HEK293 (cell line): Measurements from ENCODE around the gene PYGM.

ENCODE experiments used
- CTCF ChIA-PET: fragments of 350-600 bp; formaldehyde crosslinking; extraction: SDS; loops from one replicate; lab custom pipeline; 2021; ENCODE audit warnings: antibody characterized with exemption; lab: Yijun Ruan, JAX
- POLR2A ChIA-PET: fragments of 300-600 bp; formaldehyde crosslinking; extraction: SDS; loops from one replicate; lab custom pipeline; 2020; ENCODE audit warnings: antibody characterized with exemption, inconsistent platforms; lab: Yijun Ruan, JAX
- H3K27ac ChIP-seq: fragments of 200-500 bp; sonication (Bioruptor generic); 2 replicates; pipeline ENCODE4 v1.5.1; 2014; ENCODE audit warnings: low read depth, low read length, control low read depth, inconsistent platforms; ENCODE audit errors: extremely low read depth
- H3K36me3 ChIP-seq, 2 experiments: fragments of 200-500 bp in 1 of 2; sonication (Bioruptor generic) in 1 of 2; 1 replicate in 1 of 2; 2 replicates in 1 of 2; pipeline ENCODE4 v1.5.1; 2014 to 2017; ENCODE audit warnings: inconsistent platforms in 2 of 2, low read length in 2 of 2; ENCODE audit not compliant: control insufficient read depth in 2 of 2, insufficient read depth in 1 of 2
- H3K4me1 ChIP-seq: fragments of 200-500 bp; sonication (Bioruptor generic); 2 replicates; pipeline ENCODE4 v1.5.1; 2014; ENCODE audit warnings: mild to moderate bottlenecking, low read length, inconsistent platforms; ENCODE audit not compliant: control insufficient read depth, insufficient read depth
- H3K4me3 ChIP-seq: 2 replicates; pipeline ENCODE4 v1.5.1; 2011; ENCODE audit warnings: low read depth, mild to moderate bottlenecking, control low read depth, low read length, moderate library complexity
- H3K9me3 ChIP-seq: fragments of 200-500 bp; sonication (Bioruptor generic); 2 replicates; pipeline ENCODE4 v1.5.1; 2014; ENCODE audit warnings: low read depth, low read length, inconsistent platforms; ENCODE audit not compliant: control insufficient read depth, insufficient read depth
- BCL11B ChIP-seq: fragments of 450-650 bp; formaldehyde crosslinking; IDR thresholded peaks from 2 replicates; pipeline ENCODE4 v1.5.1; 2016; ENCODE audit warnings: low read depth, missing biosample characterization, missing genetic modification characterization
- KLF1 ChIP-seq: fragments of 450-650 bp; formaldehyde crosslinking; IDR thresholded peaks from 2 replicates; pipeline ENCODE4 v1.5.1; 2016; ENCODE audit warnings: missing biosample characterization, missing genetic modification characterization
- KLF7 ChIP-seq: fragments of 450-650 bp; formaldehyde crosslinking; IDR thresholded peaks from 2 replicates; pipeline ENCODE4 v1.5.1; 2016; ENCODE audit warnings: missing biosample characterization, missing genetic modification characterization, borderline replicate concordance
- SP3 ChIP-seq: fragments of 450-650 bp; formaldehyde crosslinking; IDR thresholded peaks from 2 replicates; pipeline ENCODE4 v1.5.1; 2016; ENCODE audit warnings: missing biosample characterization, missing genetic modification characterization
- ZBTB7A ChIP-seq: fragments of 450-650 bp; formaldehyde crosslinking; IDR thresholded peaks from 2 replicates; pipeline ENCODE4 v1.5.1; 2016; ENCODE audit warnings: low read depth, missing biosample characterization, missing genetic modification characterization
- ZNF10 ChIP-seq: fragments of 450-650 bp; formaldehyde crosslinking; IDR thresholded peaks from 2 replicates; pipeline ENCODE4 v1.5.1; 2017; ENCODE audit warnings: missing biosample characterization, missing genetic modification characterization
- ZNF112 ChIP-seq: fragments of 450-650 bp; formaldehyde crosslinking; IDR thresholded peaks from 2 replicates; pipeline ENCODE4 v1.5.0; 2017; ENCODE audit warnings: missing biosample characterization, missing genetic modification characterization
- ZNF146 ChIP-seq: fragments of 450-650 bp; formaldehyde crosslinking; IDR thresholded peaks from 2 replicates; pipeline ENCODE4 v1.5.1; 2016; ENCODE audit warnings: missing biosample characterization, missing genetic modification characterization
- ZNF157 ChIP-seq: fragments of 450-650 bp; formaldehyde crosslinking; IDR thresholded peaks from 2 replicates; pipeline ENCODE4 v1.5.1; 2016; ENCODE audit warnings: missing biosample characterization, missing genetic modification characterization
- ZNF184 ChIP-seq: fragments of 450-650 bp; IDR thresholded peaks from 2 replicates; pipeline ENCODE4 v1.5.1; 2018; ENCODE audit warnings: missing biosample characterization, mild to moderate bottlenecking, missing genetic modification characterization
- ZNF266 ChIP-seq: fragments of 450-650 bp; formaldehyde crosslinking; IDR thresholded peaks from 2 replicates; pipeline ENCODE4 v1.5.1; 2016; ENCODE audit warnings: missing biosample characterization, missing genetic modification characterization, low read depth
- ZNF391 ChIP-seq: fragments of 450-650 bp; formaldehyde crosslinking; IDR thresholded peaks from 2 replicates; pipeline ENCODE4 v1.5.1; 2016; ENCODE audit warnings: low read depth, missing biosample characterization, missing genetic modification characterization, borderline replicate concordance
- ZNF544 ChIP-seq: fragments of 450-650 bp; formaldehyde crosslinking; IDR thresholded peaks from 2 replicates; pipeline ENCODE4 v1.5.0; 2017; ENCODE audit warnings: missing biosample characterization, missing genetic modification characterization
- ZNF600 ChIP-seq: fragments of 450-650 bp; formaldehyde crosslinking; IDR thresholded peaks from 2 replicates; pipeline ENCODE4 v1.5.1; 2016; ENCODE audit warnings: missing biosample characterization, missing genetic modification characterization
- ZNF658 ChIP-seq: fragments of 450-650 bp; formaldehyde crosslinking; IDR thresholded peaks from 2 replicates; pipeline ENCODE4; 2016; ENCODE audit warnings: missing biosample characterization, missing genetic modification characterization
- ZNF670 ChIP-seq: fragments of 450-650 bp; formaldehyde crosslinking; IDR thresholded peaks from 2 replicates; pipeline ENCODE4 v1.5.1; 2016; ENCODE audit warnings: missing biosample characterization, missing genetic modification characterization, low read depth
- ZNF768 ChIP-seq: fragments of 450-650 bp; formaldehyde crosslinking; IDR thresholded peaks from 2 replicates; pipeline ENCODE4 v1.5.1; 2018; ENCODE audit warnings: missing biosample characterization, mild to moderate bottlenecking, missing genetic modification characterization
- TF ChIP-seq, protein P1 (sequence below): fragments of 450-650 bp; formaldehyde crosslinking; IDR thresholded peaks from 2 replicates; pipeline ENCODE4 v1.5.1; 2016; ENCODE audit warnings: missing biosample characterization, missing genetic modification characterization
- TF ChIP-seq, protein P2 (sequence below): fragments of 450-650 bp; formaldehyde crosslinking; IDR thresholded peaks from 2 replicates; pipeline ENCODE4 v1.5.1; 2016; ENCODE audit warnings: missing biosample characterization, missing genetic modification characterization
- TF ChIP-seq, protein P3 (sequence below): fragments of 450-650 bp; formaldehyde crosslinking; IDR thresholded peaks from 2 replicates; pipeline ENCODE4 v1.5.1; 2016; ENCODE audit warnings: missing biosample characterization, missing genetic modification characterization, borderline replicate concordance
- TF ChIP-seq, protein P4 (sequence below): fragments of 450-650 bp; formaldehyde crosslinking; optimal IDR thresholded peaks from 2 replicates; pipeline ENCODE3; 2016; ENCODE audit warnings: missing biosample characterization, mild to moderate bottlenecking, missing genetic modification characterization
- TF ChIP-seq, protein P5 (sequence below): fragments of 450-650 bp; formaldehyde crosslinking; IDR thresholded peaks from 2 replicates; pipeline ENCODE4 v1.5.1; 2017; ENCODE audit warnings: missing biosample characterization, missing genetic modification characterization
- TF ChIP-seq, protein P6 (sequence below): fragments of 450-650 bp; formaldehyde crosslinking; IDR thresholded peaks from 2 replicates; pipeline ENCODE4 v1.5.1; 2016; ENCODE audit warnings: missing biosample characterization, missing genetic modification characterization

PYGM gene

DNA sequence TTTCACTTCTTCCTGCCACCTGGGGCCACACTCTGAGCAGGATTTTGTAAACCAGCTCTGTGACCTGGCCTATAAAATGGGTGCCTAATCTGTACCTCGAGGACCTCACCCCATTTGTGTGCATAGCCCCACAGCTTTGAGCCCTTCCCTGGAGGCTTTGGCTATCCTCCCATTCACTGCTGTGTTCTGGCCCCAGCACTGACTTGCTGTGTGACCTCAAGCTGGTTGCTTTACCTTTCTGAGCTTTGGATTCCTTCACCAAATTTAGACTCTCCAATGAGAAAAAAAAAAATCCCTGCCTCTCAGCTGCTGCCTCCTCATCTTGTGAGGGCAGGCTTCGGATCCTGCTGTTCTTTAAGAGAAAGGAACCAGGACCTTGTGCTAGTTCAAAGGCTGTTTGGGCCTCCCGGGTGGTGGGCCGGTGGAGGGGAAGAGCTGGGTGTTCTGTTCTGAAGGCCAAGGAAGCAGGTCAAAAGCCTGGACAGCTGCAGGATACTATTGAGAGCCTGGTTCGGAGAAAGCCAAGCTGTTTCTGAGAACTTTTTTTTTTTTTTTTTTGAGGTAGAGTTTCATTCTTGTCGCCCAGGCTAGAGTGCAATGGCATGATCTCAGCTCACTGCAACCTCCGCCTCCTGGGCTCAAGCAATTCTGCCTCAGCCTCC, 1.1 kb upstream of the PYGM start:
- Histone ChIP-seq H3K9me3 (no peaks in the 10 kb centered on the region), H3K36me3 (peaks cover 0 to 42% of the 10 kb centered on the region in 2 experiments; a peak in 1 of 3 replicates), H3K27ac (no peak overlapping the region), H3K4me3 (no peak overlapping the region), H3K4me1 (peaks cover 7% of the 10 kb centered on the region)
- ChIA-PET POLR2A (interaction anchor here (0.7 to 5.8 kb wide), 8 partner anchors 9 to 130 kb away, joined by 3 to 42 read pairs (median 6); partner anchors contain the start of gene SF1), CTCF (interaction anchor here (0.5 to 0.7 kb wide), 2 partner anchors 10 to 422 kb away, joined by 3 read pairs; no protein-coding TSS in a partner anchor)
- TF ChIP-seq ZNF768 (tag by site-specific recombination) (peak; percentile 96), KLF1 (tag by site-specific recombination) (no peak), ZNF600 (tag by site-specific recombination) (no peak; the same call in 1 of the 2 replicates), ZNF670 (tag by site-specific recombination) (no peak), ZNF184 (no peak), ZNF10 (tag by site-specific recombination) (peak; percentile 90), ZNF391 (tag by site-specific recombination) (no peak), ZNF266 (tag by site-specific recombination) (no peak), ZBTB7A (tag by site-specific recombination) (no peak), ZNF112 (tag by site-specific recombination) (no peak)
- TF ChIP-seq, protein P1, sequence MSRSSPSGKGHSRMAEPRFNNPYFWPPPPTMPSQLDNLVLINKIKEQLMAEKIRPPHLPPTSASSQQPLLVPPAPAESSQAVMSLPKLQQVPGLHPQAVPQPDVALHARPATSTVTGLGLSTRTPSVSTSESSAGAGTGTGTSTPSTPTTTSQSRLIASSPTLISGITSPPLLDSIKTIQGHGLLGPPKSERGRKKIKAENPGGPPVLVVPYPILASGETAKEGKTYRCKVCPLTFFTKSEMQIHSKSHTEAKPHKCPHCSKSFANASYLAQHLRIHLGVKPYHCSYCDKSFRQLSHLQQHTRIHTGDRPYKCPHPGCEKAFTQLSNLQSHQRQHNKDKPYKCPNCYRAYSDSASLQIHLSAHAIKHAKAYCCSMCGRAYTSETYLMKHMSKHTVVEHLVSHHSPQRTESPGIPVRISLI (tag by site-specific recombination), result 0 out of 2 replicates have a peak, but pooled peaks have one; percentile 31
- TF ChIP-seq, protein P2, sequence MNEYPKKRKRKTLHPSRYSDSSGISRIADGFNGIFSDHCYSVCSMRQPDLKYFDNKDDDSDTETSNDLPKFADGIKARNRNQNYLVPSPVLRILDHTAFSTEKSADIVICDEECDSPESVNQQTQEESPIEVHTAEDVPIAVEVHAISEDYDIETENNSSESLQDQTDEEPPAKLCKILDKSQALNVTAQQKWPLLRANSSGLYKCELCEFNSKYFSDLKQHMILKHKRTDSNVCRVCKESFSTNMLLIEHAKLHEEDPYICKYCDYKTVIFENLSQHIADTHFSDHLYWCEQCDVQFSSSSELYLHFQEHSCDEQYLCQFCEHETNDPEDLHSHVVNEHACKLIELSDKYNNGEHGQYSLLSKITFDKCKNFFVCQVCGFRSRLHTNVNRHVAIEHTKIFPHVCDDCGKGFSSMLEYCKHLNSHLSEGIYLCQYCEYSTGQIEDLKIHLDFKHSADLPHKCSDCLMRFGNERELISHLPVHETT, result no peak

DNA sequence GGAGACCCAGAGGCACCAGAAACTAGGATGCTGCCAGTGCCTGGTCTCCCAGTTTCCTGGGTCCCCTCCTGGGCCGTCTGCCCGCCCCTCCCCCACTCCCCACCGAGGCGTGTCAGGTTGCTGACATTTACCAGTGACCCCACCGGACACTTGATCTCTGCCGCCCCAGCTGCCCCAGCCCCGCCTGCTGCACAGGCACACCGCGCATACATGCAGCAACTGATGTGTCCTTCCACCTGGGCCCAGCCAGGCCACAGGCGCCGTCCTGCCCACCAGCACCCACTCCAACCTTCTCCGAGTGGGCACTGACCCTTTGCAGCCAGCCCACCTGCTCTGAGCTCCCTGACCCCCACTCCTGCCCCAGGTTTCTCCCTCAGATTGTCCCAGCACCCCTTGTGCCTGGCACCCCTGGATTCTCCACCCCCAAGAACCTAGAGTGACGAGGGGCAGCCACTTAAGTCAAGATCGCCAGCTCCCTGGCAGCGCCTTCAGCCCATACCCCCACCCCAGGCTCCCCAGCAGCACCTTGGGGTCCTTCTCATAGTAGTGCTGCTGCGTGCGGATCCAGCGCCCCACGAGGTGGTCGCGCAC, 548 bp downstream of the PYGM start:
- Histone ChIP-seq H3K27ac (no peak overlapping the region), H3K36me3 (peaks cover 0 to 25% of the 10 kb centered on the region in 2 experiments; a peak in 1 of 3 replicates), H3K9me3 (no peaks in the 10 kb centered on the region), H3K4me3 (no peak overlapping the region), H3K4me1 (peaks cover 2% of the 10 kb centered on the region; the same call in 1 of the 2 replicates)
- CTCF ChIA-PET, result interaction anchor here (0.5 to 1.1 kb wide), 3 partner anchors 15 to 1129 kb away, joined by 3 read pairs; partner anchors contain the start of genes FIBP and RASGRP2
- POLR2A ChIA-PET, result interaction anchor here (0.5 to 5.8 kb wide), 5 partner anchors 12 to 269 kb away, joined by 3 to 42 read pairs (median 5); partner anchors contain the start of gene SF1
- TF ChIP-seq ZNF146 (tag by site-specific recombination) (no peak), ZNF157 (tag by site-specific recombination) (no peak), SP3 (tag by site-specific recombination) (no peak), BCL11B (tag by site-specific recombination) (no peak), KLF7 (no peak), ZNF544 (tag by site-specific recombination) (no peak), ZNF658 (tag by site-specific recombination) (no peak)
- TF ChIP-seq, protein P3, sequence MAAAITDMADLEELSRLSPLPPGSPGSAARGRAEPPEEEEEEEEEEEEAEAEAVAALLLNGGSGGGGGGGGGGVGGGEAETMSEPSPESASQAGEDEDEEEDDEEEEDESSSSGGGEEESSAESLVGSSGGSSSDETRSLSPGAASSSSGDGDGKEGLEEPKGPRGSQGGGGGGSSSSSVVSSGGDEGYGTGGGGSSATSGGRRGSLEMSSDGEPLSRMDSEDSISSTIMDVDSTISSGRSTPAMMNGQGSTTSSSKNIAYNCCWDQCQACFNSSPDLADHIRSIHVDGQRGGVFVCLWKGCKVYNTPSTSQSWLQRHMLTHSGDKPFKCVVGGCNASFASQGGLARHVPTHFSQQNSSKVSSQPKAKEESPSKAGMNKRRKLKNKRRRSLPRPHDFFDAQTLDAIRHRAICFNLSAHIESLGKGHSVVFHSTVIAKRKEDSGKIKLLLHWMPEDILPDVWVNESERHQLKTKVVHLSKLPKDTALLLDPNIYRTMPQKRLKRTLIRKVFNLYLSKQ (tag by site-specific recombination), result no peak
- TF ChIP-seq, protein P4, sequence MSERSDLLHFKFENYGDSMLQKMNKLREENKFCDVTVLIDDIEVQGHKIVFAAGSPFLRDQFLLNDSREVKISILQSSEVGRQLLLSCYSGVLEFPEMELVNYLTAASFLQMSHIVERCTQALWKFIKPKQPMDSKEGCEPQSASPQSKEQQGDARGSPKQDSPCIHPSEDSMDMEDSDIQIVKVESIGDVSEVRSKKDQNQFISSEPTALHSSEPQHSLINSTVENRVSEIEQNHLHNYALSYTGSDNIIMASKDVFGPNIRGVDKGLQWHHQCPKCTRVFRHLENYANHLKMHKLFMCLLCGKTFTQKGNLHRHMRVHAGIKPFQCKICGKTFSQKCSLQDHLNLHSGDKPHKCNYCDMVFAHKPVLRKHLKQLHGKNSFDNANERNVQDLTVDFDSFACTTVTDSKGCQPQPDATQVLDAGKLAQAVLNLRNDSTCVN (tag by site-specific recombination), result no peak
- TF ChIP-seq, protein P5, sequence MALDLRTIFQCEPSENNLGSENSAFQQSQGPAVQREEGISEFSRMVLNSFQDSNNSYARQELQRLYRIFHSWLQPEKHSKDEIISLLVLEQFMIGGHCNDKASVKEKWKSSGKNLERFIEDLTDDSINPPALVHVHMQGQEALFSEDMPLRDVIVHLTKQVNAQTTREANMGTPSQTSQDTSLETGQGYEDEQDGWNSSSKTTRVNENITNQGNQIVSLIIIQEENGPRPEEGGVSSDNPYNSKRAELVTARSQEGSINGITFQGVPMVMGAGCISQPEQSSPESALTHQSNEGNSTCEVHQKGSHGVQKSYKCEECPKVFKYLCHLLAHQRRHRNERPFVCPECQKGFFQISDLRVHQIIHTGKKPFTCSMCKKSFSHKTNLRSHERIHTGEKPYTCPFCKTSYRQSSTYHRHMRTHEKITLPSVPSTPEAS (tag by site-specific recombination), result no peak
- TF ChIP-seq, protein P6, sequence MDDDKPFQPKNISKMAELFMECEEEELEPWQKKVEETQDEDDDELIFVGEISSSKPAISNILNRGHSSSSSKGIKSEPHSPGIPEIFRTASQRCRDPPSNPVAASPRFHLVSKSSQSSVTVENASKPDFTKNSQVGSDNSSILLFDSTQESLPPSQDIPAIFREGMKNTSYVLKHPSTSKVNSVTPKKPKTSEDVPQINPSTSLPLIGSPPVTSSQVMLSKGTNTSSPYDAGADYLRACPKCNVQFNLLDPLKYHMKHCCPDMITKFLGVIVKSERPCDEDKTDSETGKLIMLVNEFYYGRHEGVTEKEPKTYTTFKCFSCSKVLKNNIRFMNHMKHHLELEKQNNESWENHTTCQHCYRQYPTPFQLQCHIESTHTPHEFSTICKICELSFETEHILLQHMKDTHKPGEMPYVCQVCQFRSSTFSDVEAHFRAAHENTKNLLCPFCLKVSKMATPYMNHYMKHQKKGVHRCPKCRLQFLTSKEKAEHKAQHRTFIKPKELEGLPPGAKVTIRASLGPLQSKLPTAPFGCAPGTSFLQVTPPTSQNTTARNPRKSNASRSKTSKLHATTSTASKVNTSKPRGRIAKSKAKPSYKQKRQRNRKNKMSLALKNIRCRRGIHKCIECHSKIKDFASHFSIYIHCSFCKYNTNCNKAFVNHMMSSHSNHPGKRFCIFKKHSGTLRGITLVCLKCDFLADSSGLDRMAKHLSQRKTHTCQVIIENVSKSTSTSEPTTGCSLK (tag by site-specific recombination), result no peak
